A673 (cell line): ENCODE data around the gene PLCE1. TPM values are rescaled to one million over a fixed set of nuclear protein-coding genes. Genes with fewer than 3 reads are reported as not detected.

Experiments used
- BruUV-seq: library from RNA; stranded (reverse); fragments of 400-500 nt; replicated peaks from 2 replicates; lab custom pipeline; 2021; lab: Mats Ljungman, UMichigan
- CTCF ChIA-PET: fragments of 300-600 bp; sonication (Branson Sonifier 250); formaldehyde crosslinking; loops from one replicate; lab custom pipeline; 2022; ENCODE audit warnings: antibody characterized with exemption; lab: Charles Lee
- POLR2A ChIA-PET: fragments of 300-600 bp; sonication (Branson Sonifier 250); formaldehyde crosslinking; loops from one replicate; lab custom pipeline; 2022; ENCODE audit warnings: antibody characterized with exemption; ENCODE audit not compliant: low non-redundant PET; lab: Charles Lee
- DNase-seq: peaks from one replicate; pipeline ENCODE4 v3.0.0-alpha.2; 2015; ENCODE audit warnings: low spot score
- H3K27ac ChIP-seq: fragments of 200-600 bp; sonication (generic); 2 replicates; pipeline ENCODE4 v1.5.1; 2016; ENCODE audit warnings: mixed run types, low read depth, mild to moderate bottlenecking, mixed read lengths, antibody characterized with exemption, low read length; ENCODE audit not compliant: poor library complexity, severe bottlenecking
- H3K27me3 ChIP-seq: fragments of 200-600 bp; sonication (generic); replicated peaks from 2 replicates; pipeline ENCODE4 v1.6.1; 2017; ENCODE audit warnings: mixed run types, low read depth, mild to moderate bottlenecking, mixed read lengths, antibody characterized with exemption, low read length; ENCODE audit not compliant: insufficient read depth, poor library complexity
- H3K36me3 ChIP-seq: fragments of 200-600 bp; sonication (generic); 2 replicates; pipeline ENCODE4 v1.6.1; 2016; ENCODE audit warnings: mixed run types, mild to moderate bottlenecking, mixed read lengths, antibody characterized with exemption, low read length; ENCODE audit not compliant: insufficient read depth, poor library complexity, severe bottlenecking
- H3K4me1 ChIP-seq: fragments of 200-600 bp; sonication (generic); 2 replicates; pipeline ENCODE4 v1.6.1; 2017; ENCODE audit warnings: mixed run types, mild to moderate bottlenecking, mixed read lengths, antibody characterized with exemption, low read length; ENCODE audit not compliant: insufficient read depth, poor library complexity, severe bottlenecking
- H3K4me3 ChIP-seq: fragments of 200-600 bp; sonication (generic); 2 replicates; pipeline ENCODE4 v1.5.1; 2016; ENCODE audit warnings: low read depth, mixed run types, mild to moderate bottlenecking, mixed read lengths, low read length; ENCODE audit not compliant: poor library complexity, severe bottlenecking
- H3K9me3 ChIP-seq: fragments of 200-600 bp; sonication (generic); 2 replicates; pipeline ENCODE4 v1.6.1; 2016; ENCODE audit warnings: mixed run types, low read depth, mild to moderate bottlenecking, mixed read lengths, antibody characterized with exemption, low read length; ENCODE audit not compliant: poor library complexity, severe bottlenecking
- EZH2 ChIP-seq: fragments of 200-600 bp; sonication (generic); IDR thresholded peaks from 2 replicates; pipeline ENCODE4 v1.6.1; 2017; ENCODE audit warnings: borderline replicate concordance, low read depth, mild to moderate bottlenecking, mixed read lengths, antibody characterized with exemption, low read length; ENCODE audit not compliant: poor library complexity, severe bottlenecking
- intact Hi-C: fragments of 100-400 bp; cut with micrococcal nuclease; formaldehyde crosslinking; loops from one replicate; pipeline ENCODE4 v1.10.0; 2022; ENCODE audit not compliant: unreplicated experiment
- total RNA-seq: library from RNA; stranded (reverse); gene quantifications from 2 replicates; pipeline ENCODE4 v1.2.3, GENCODE V29; 2021
- TF ChIP-seq, protein P1 (sequence below): fragments of 300-800, 200-600 bp; sonication (generic); conservative IDR thresholded peaks from 2 replicates; pipeline ENCODE4 v1.5.1; 2017; ENCODE audit warnings: low read depth, mild to moderate bottlenecking, antibody characterized with exemption, low read length, moderate library complexity, mixed read lengths

The PLCE1 gene
- total RNA-seq, 1 experiment from 2014 or later, result 0.26 TPM

DNA sequence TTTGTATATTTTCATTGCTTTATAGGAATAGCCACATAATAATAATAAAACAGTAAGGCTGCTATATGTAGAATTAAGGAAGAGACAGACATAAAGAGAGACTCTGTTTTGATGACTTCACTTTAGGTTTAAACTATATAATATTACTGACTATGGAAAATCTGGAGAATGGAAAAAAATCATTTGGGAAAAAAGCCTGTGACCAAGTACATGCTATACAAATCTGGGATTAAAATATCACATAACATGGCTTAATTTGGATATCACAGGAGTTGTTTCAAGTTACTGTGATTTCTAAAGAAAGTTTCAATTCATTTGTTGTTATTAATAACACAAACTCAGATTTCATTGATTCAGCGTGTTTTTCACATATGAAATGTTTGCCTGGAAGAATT lies 7.7 kb downstream of the PLCE1 start:
- H3K27me3 ChIP-seq, result peaks cover 64% of the 10 kb centered on the region
- no peaks in the 10 kb centered on the region for H3K9me3 ChIP-seq
- TF ChIP-seq, protein P1, sequence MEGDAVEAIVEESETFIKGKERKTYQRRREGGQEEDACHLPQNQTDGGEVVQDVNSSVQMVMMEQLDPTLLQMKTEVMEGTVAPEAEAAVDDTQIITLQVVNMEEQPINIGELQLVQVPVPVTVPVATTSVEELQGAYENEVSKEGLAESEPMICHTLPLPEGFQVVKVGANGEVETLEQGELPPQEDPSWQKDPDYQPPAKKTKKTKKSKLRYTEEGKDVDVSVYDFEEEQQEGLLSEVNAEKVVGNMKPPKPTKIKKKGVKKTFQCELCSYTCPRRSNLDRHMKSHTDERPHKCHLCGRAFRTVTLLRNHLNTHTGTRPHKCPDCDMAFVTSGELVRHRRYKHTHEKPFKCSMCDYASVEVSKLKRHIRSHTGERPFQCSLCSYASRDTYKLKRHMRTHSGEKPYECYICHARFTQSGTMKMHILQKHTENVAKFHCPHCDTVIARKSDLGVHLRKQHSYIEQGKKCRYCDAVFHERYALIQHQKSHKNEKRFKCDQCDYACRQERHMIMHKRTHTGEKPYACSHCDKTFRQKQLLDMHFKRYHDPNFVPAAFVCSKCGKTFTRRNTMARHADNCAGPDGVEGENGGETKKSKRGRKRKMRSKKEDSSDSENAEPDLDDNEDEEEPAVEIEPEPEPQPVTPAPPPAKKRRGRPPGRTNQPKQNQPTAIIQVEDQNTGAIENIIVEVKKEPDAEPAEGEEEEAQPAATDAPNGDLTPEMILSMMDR, result no peak
- TF ChIP-seq EZH2, result no peak
- DNase-seq, result no peak
- ChIA-PET POLR2A (no interaction called here), CTCF (no interaction called here)
- H3K4me3 ChIP-seq, result no peak overlapping the region
- intact Hi-C loops, result no loop called here
- no peaks in the 10 kb centered on the region for H3K4me1 ChIP-seq
- BruUV-seq, result no TSS peak
- H3K36me3 ChIP-seq, result no peaks in the 10 kb centered on the region
- H3K27ac ChIP-seq, result no peak overlapping the region

DNA sequence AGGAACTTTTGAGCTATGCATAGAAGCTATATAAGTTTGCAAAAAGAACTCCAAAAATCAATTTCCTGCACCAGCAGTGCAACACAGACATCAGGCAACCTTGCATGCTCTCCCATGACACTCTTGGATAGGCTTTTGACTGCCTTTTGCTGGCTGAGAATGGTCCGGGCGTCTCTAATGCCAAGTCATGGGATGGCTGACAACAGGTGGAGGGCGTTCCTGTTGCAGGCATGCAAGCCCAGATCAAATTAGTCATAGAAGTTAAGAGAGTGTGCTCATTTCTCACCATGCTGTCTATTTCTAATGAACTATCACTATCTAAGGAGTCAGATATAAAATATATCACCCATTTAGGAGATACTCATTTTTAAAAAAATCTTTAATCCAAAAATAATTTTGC lies 8.4 kb downstream of the PLCE1 start:
- Histone ChIP-seq H3K9me3 (no peaks in the 10 kb centered on the region), H3K36me3 (no peaks in the 10 kb centered on the region), H3K4me1 (no peaks in the 10 kb centered on the region), H3K27ac (no peak overlapping the region), H3K27me3 (peaks cover 61% of the 10 kb centered on the region), H3K4me3 (no peak overlapping the region)
- intact Hi-C loops, result no loop called here
- ChIA-PET POLR2A (no interaction called here), CTCF (no interaction called here)
- BruUV-seq, result no TSS peak
- DNase-seq, result no peak
- TF ChIP-seq EZH2, result no peak
- TF ChIP-seq, protein P1, result no peak

DNA sequence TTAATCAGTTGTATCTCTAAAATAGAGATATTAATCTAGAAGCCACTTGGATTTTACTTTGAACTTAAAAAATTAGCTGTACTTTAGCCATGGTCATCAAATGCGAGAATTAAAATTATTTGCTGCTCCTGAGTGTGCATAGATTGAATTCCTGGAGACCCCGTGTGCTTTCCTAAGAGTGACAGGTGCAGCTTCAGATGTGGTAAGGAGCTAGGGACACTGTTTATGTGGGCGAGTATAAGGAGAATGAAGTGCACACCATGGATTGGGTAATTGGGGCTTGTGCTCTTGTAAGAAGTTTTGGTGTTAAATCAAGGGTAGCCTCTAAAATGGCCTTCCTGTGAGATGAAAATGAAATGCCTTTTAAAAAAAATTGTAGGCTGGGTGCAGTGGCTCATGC lies 9.8 kb downstream of the PLCE1 start:
- CTCF ChIA-PET, result no interaction called here

More for the DNA sequence above, 9.8 kb downstream of the PLCE1 start:
- intact Hi-C loops, result no loop called here
- DNase-seq, result no peak
- no peaks in the 10 kb centered on the region for H3K9me3 ChIP-seq
- BruUV-seq, result no TSS peak
- TF ChIP-seq, protein P1, result no peak
- no peak for TF ChIP-seq EZH2
- H3K4me1 ChIP-seq, result no peaks in the 10 kb centered on the region
- H3K27ac ChIP-seq, result no peak overlapping the region
- H3K27me3 ChIP-seq, result peaks cover 48% of the 10 kb centered on the region
- H3K36me3 ChIP-seq, result no peaks in the 10 kb centered on the region
- POLR2A ChIA-PET, result no interaction called here
- no peak overlapping the region for H3K4me3 ChIP-seq
